ENCODE data around the gene OPCML.

The OPCML gene

GRCh38 chr11:132853886-132854285 lies 678.4 kb downstream of the OPCML start:
- no peaks in the 10 kb centered on the region for H3K9me3 ChIP-seq (ENCODE audit: severe bottlenecking)
- H3K27me3 ChIP-seq (ENCODE audit: insufficient read depth, poor library complexity, severe bottlenecking): no peaks in the 10 kb centered on the region
- no peaks in the 10 kb centered on the region for H3K4me1 ChIP-seq (ENCODE audit: insufficient read depth, poor library complexity, severe bottlenecking)
- no peak overlapping the region for H3K4me3 ChIP-seq (ENCODE audit: severe bottlenecking)
- ATAC-seq (ENCODE audit: low read depth) (no peak), DNase-seq (ENCODE audit: low spot score) (no peak)
- no peak for TF ChIP-seq CTCF (IDR thresholded peaks at IDR 0.05; ENCODE audit: poor library complexity, severe bottlenecking)
- no peaks in the 10 kb centered on the region for H3K36me3 ChIP-seq (ENCODE audit: low read depth)
- H3K27ac ChIP-seq (ENCODE audit: poor library complexity, severe bottlenecking): no peak overlapping the region

- H3K36me3 ChIP-seq (ENCODE audit: low read depth): no peaks in the 10 kb centered on the region
- no peak for TF ChIP-seq CTCF (IDR thresholded peaks at IDR 0.05; ENCODE audit: poor library complexity, severe bottlenecking)
- no peaks in the 10 kb centered on the region for H3K27me3 ChIP-seq (ENCODE audit: insufficient read depth, poor library complexity, severe bottlenecking)
- DNase-seq (ENCODE audit: low spot score): no peak
- no peak overlapping the region for H3K4me3 ChIP-seq (ENCODE audit: severe bottlenecking)
- H3K9me3 ChIP-seq (ENCODE audit: severe bottlenecking): no peaks in the 10 kb centered on the region
- H3K4me1 ChIP-seq (ENCODE audit: insufficient read depth, poor library complexity, severe bottlenecking): no peaks in the 10 kb centered on the region
- H3K27ac ChIP-seq (ENCODE audit: poor library complexity, severe bottlenecking): no peak overlapping the region
- ATAC-seq (ENCODE audit: low read depth): no peak
Observed at GRCh38 chr11:132852361-132852760, 679.9 kb downstream of the OPCML start.

GRCh38 chr11:132851247-132851646 lies 681.1 kb downstream of the OPCML start:
- Histone ChIP-seq H3K27me3 (ENCODE audit: insufficient read depth, poor library complexity, severe bottlenecking) (no peaks in the 10 kb centered on the region), H3K36me3 (ENCODE audit: low read depth) (no peaks in the 10 kb centered on the region), H3K9me3 (ENCODE audit: severe bottlenecking) (no peaks in the 10 kb centered on the region), H3K4me1 (ENCODE audit: insufficient read depth, poor library complexity, severe bottlenecking) (no peaks in the 10 kb centered on the region), H3K4me3 (ENCODE audit: severe bottlenecking) (no peak overlapping the region), H3K27ac (ENCODE audit: poor library complexity, severe bottlenecking) (no peak overlapping the region)
- ATAC-seq (ENCODE audit: low read depth) (no peak), DNase-seq (ENCODE audit: low spot score) (no peak)
- TF ChIP-seq CTCF (IDR thresholded peaks at IDR 0.05; ENCODE audit: poor library complexity, severe bottlenecking): no peak

- peaks cover 1% of the 10 kb centered on the region for H3K4me1 ChIP-seq (ENCODE audit: insufficient read depth, poor library complexity, severe bottlenecking)
- no peak for DNase-seq (ENCODE audit: low spot score)
- H3K9me3 ChIP-seq (ENCODE audit: severe bottlenecking): no peaks in the 10 kb centered on the region
- no peak overlapping the region for H3K27ac ChIP-seq (ENCODE audit: poor library complexity, severe bottlenecking)
- no peaks in the 10 kb centered on the region for H3K36me3 ChIP-seq (ENCODE audit: low read depth)
- ATAC-seq (ENCODE audit: low read depth): no peak
- H3K4me3 ChIP-seq (ENCODE audit: severe bottlenecking): no peak overlapping the region
- TF ChIP-seq CTCF (IDR thresholded peaks at IDR 0.05; ENCODE audit: poor library complexity, severe bottlenecking): no peak
- H3K27me3 ChIP-seq (ENCODE audit: insufficient read depth, poor library complexity, severe bottlenecking): no peaks in the 10 kb centered on the region
Observed at GRCh38 chr11:132850266-132850665, 682.0 kb downstream of the OPCML start.

GRCh38 chr11:132848336-132848735 lies 684.0 kb downstream of the OPCML start:
- no peak for TF ChIP-seq CTCF (IDR thresholded peaks at IDR 0.05; ENCODE audit: poor library complexity, severe bottlenecking)
- Histone ChIP-seq H3K36me3 (ENCODE audit: low read depth) (no peaks in the 10 kb centered on the region), H3K4me3 (ENCODE audit: severe bottlenecking) (no peak overlapping the region), H3K27me3 (ENCODE audit: insufficient read depth, poor library complexity, severe bottlenecking) (no peaks in the 10 kb centered on the region), H3K27ac (ENCODE audit: poor library complexity, severe bottlenecking) (no peak overlapping the region), H3K4me1 (ENCODE audit: insufficient read depth, poor library complexity, severe bottlenecking) (peaks cover 3% of the 10 kb centered on the region), H3K9me3 (ENCODE audit: severe bottlenecking) (no peaks in the 10 kb centered on the region)
- DNase-seq (ENCODE audit: low spot score): no peak
- peak; percentile 46; the same call in 2 of the 3 replicates for ATAC-seq (ENCODE audit: low read depth)
